K562 (cell line): Measurements from ENCODE around the gene NRXN3. TPM values are rescaled to one million over a fixed set of nuclear protein-coding genes. Genes with fewer than 3 reads are reported as not detected.

Source experiments
- ATAC-seq: fragments of 200-7000 bp; cut with Tn5 transposase; 3 replicates; pipeline ENCODE4 v1.9.1; 2020; ENCODE audit warnings: moderate library complexity
- BruUV-seq: library from RNA; stranded (reverse); fragments of 400-500 nt; replicated peaks from 2 replicates; lab custom pipeline; 2021; lab: Mats Ljungman, UMichigan
- CTCF ChIA-PET: fragments of 300-600 bp; formaldehyde crosslinking; extraction: SDS; loops from one replicate; lab custom pipeline; 2021; ENCODE audit warnings: low intra/inter-chr PET ratio; lab: Yijun Ruan, JAX
- POLR2A ChIA-PET: fragments of 300-600, 350-650 bp; sonication (Branson Sonifier 250); formaldehyde crosslinking; extraction: SDS; loops from one replicate; lab custom pipeline; 2021; ENCODE audit warnings: antibody characterized with exemption, inconsistent platforms; lab: Yijun Ruan, JAX
- DNase-seq, 4 experiments: peaks; one replicate each; pipeline versions ENCODE4 v3.0.0 to v3.0.0-alpha.2; 2011 to 2018; ENCODE audit warnings: low spot score in 3 of 4, mixed read lengths in 3 of 4; ENCODE audit errors: extremely low read depth in 1 of 4
- FAIRE-seq: peaks from 2 replicates; lab custom pipeline; 2011; peaks lifted over from hg19 to GRCh38; lab: Jason Lieb, UNC
- H2AFZ ChIP-seq: 2 replicates; pipeline ENCODE4 v1.6.0; 2011; ENCODE audit warnings: low read depth, low read length, control low read depth, inconsistent platforms
- H3K27ac ChIP-seq: fragments of 200-600 bp; 3 replicates; pipeline ENCODE4 v1.8.0; 2011; ENCODE audit warnings: low read depth, mild to moderate bottlenecking, control low read depth, inconsistent platforms, low read length, moderate library complexity, mixed read lengths; ENCODE audit errors: extremely low read depth
- H3K27me3 ChIP-seq, 2 experiments: fragments of 300-600 bp in 1 of 2; 2 replicates in 1 of 2; 3 replicates in 1 of 2; pipeline versions ENCODE4 v1.6.0 to v1.8.0; 2011; ENCODE audit warnings: inconsistent platforms in 2 of 2, low read length in 2 of 2, mild to moderate bottlenecking in 1 of 2, mixed read lengths in 1 of 2, moderate library complexity in 1 of 2; ENCODE audit not compliant: control insufficient read depth in 2 of 2, insufficient read depth in 2 of 2
- H3K36me3 ChIP-seq: fragments of 300-600 bp; 3 replicates; pipeline ENCODE4 v1.8.0; 2011; ENCODE audit warnings: mild to moderate bottlenecking, low read length, inconsistent platforms; ENCODE audit not compliant: control insufficient read depth, insufficient read depth
- H3K4me1 ChIP-seq, 2 experiments: fragments of 200-600 bp in 1 of 2; replicated peaks in 1 of 2; 2 replicates in 1 of 2; 3 replicates in 1 of 2; pipeline versions ENCODE4 v1.5.1 to v1.8.0; 2011; ENCODE audit warnings: inconsistent platforms in 2 of 2, low read length in 2 of 2, mild to moderate bottlenecking in 1 of 2, mixed read lengths in 1 of 2, moderate library complexity in 1 of 2; ENCODE audit not compliant: control insufficient read depth in 2 of 2, insufficient read depth in 2 of 2
- H3K4me2 ChIP-seq: 2 replicates; pipeline ENCODE4 v1.6.1; 2011; ENCODE audit warnings: low read length, control low read depth, inconsistent platforms, mixed read lengths; ENCODE audit not compliant: insufficient read depth
- H3K4me3 ChIP-seq: fragments of 200-600 bp; sonication (generic), shearing (Covaris generic); 2 replicates; pipeline ENCODE4 v1.5.1; 2016; ENCODE audit warnings: control low read depth, inconsistent platforms
- H3K79me2 ChIP-seq: fragments of 200-600 bp; 3 replicates; pipeline ENCODE4 v1.8.0; 2011; ENCODE audit warnings: low read length, inconsistent platforms; ENCODE audit not compliant: control insufficient read depth, insufficient read depth
- H3K9ac ChIP-seq, 2 experiments: 2 replicates each; pipeline versions ENCODE4 v1.6.0 to v1.6.1; 2011; ENCODE audit warnings: low read depth in 2 of 2, low read length in 2 of 2, control low read depth in 1 of 2, inconsistent platforms in 1 of 2, mild to moderate bottlenecking in 1 of 2, mixed read lengths in 1 of 2; ENCODE audit not compliant: insufficient read depth in 1 of 2
- H3K9me1 ChIP-seq: one replicate; pipeline ENCODE4 v1.6.0; 2011; ENCODE audit warnings: inconsistent platforms, mild to moderate bottlenecking, low read length, moderate library complexity; ENCODE audit not compliant: control insufficient read depth, insufficient read depth
- H3K9me3 ChIP-seq: replicated peaks from 2 replicates; pipeline ENCODE4 v1.5.1; 2011; ENCODE audit warnings: low read depth, low read length, inconsistent platforms; ENCODE audit not compliant: control insufficient read depth, insufficient read depth
- H4K20me1 ChIP-seq: replicated peaks from 2 replicates; pipeline ENCODE4 v1.6.1; 2011; ENCODE audit warnings: low read length, inconsistent platforms, mixed read lengths; ENCODE audit not compliant: control insufficient read depth, insufficient read depth
- CREB1 ChIP-seq, 2 experiments: sonication (generic) in 1 of 2; formaldehyde crosslinking in 1 of 2; IDR thresholded peaks; 2 replicates each; pipeline versions ENCODE4 v1.6.1 to v1.8.0; 2012 to 2022; ENCODE audit warnings: inconsistent platforms in 1 of 2, mild to moderate bottlenecking in 1 of 2, missing genetic modification reagents in 1 of 2, moderate library complexity in 1 of 2
- ETV5 ChIP-seq: sonication (generic); formaldehyde crosslinking; IDR thresholded peaks from 2 replicates; pipeline ENCODE4 v1.4.0; 2020; ENCODE audit warnings: low read depth, mild to moderate bottlenecking, missing genetic modification reagents
- GABPA ChIP-seq: fragments of 200-800 bp; sonication (Bioruptor generic); conservative IDR thresholded peaks from 2 replicates; pipeline ENCODE4 v1.6.1; 2016; ENCODE audit warnings: low read depth, missing genetic modification characterization, missing compliant biosample characterization
- HDAC3 ChIP-seq: fragments of 450-650 bp; IDR thresholded peaks from 2 replicates; pipeline ENCODE4 v1.6.1; 2018; ENCODE audit warnings: borderline replicate concordance, mild to moderate bottlenecking, moderate library complexity; ENCODE audit not compliant: partially characterized antibody
- ID3 ChIP-seq, 2 experiments: fragments of 250-450 bp in 1 of 2; fragments of 450-650 bp in 1 of 2; sonication (Bioruptor Pico) in 1 of 2; IDR thresholded peaks; 2 replicates each; pipeline versions ENCODE4 v1.6.1 to v1.8.0; 2016 to 2021; ENCODE audit warnings: mild to moderate bottlenecking in 2 of 2, moderate library complexity in 2 of 2, missing compliant biosample characterization in 1 of 2, missing genetic modification characterization in 1 of 2
- MXD1 ChIP-seq: fragments of 250-450 bp; sonication (Bioruptor Pico); IDR thresholded peaks from 2 replicates; pipeline ENCODE4 v1.8.0; 2021; ENCODE audit warnings: borderline replicate concordance, mild to moderate bottlenecking, moderate library complexity; ENCODE audit not compliant: poor library complexity, severe bottlenecking
- NELFE ChIP-seq: IDR thresholded peaks from 2 replicates; pipeline ENCODE4 v1.6.1; 2011; ENCODE audit warnings: mild to moderate bottlenecking; ENCODE audit not compliant: insufficient read depth, insufficient read length
- PYGO2 ChIP-seq: fragments of 450-650 bp; IDR thresholded peaks from 2 replicates; pipeline ENCODE4 v1.6.1; 2016; ENCODE audit warnings: mild to moderate bottlenecking, missing genetic modification characterization, moderate library complexity, missing compliant biosample characterization
- RAD51 ChIP-seq: fragments of 450-650 bp; IDR thresholded peaks from 2 replicates; pipeline ENCODE4 v1.7.1; 2016; ENCODE audit warnings: low read depth, mild to moderate bottlenecking, borderline replicate concordance
- RUNX1 ChIP-seq: sonication (generic); IDR thresholded peaks from 2 replicates; pipeline ENCODE4 v1.6.1; 2016; ENCODE audit warnings: antibody characterized with exemption, low read depth
- THRB ChIP-seq: fragments of 450-650 bp; formaldehyde crosslinking; conservative IDR thresholded peaks from 2 replicates; pipeline ENCODE4 v1.4.0; 2022; ENCODE audit warnings: mild to moderate bottlenecking, missing genetic modification characterization
- ZNF280A ChIP-seq: fragments of 450-650 bp; IDR thresholded peaks from 2 replicates; pipeline ENCODE4 v1.6.1; 2018; ENCODE audit warnings: mild to moderate bottlenecking, low read depth; ENCODE audit not compliant: partially characterized antibody
- ZNF511 ChIP-seq: sonication (generic); formaldehyde crosslinking; IDR thresholded peaks from 2 replicates; pipeline ENCODE4 v1.8.0; 2022; ENCODE audit warnings: mild to moderate bottlenecking, missing genetic modification reagents
- ZNF75A ChIP-seq: fragments of 450-650 bp; formaldehyde crosslinking; IDR thresholded peaks from 2 replicates; pipeline ENCODE4 v1.4.0; 2020; ENCODE audit warnings: mild to moderate bottlenecking
- in situ Hi-C: fragments of 300-500 bp; cut with MboI; formaldehyde crosslinking; loops from 4 replicates; pipeline ENCODE4 v1.15.0; 2018; ENCODE audit warnings: inconsistent platforms, mixed read lengths
- intact Hi-C: fragments of 100-400 bp; cut with micrococcal nuclease; formaldehyde crosslinking; loops from 2 replicates; pipeline ENCODE4 v1.14.2; 2022
- polyA plus RNA-seq, 8 experiments: library from polyadenylated mRNA; depleted of rRNA in 4 of 8; stranded (reverse) in 5 of 8; unstranded in 3 of 8; fragments of >200 nt; fragmentation: Nextera tagmentation in 2 of 8; fragmentation: Illumina TruSeq in 1 of 8; extraction: Ambion mirVana in 2 of 8; extraction: Trizol in 1 of 8; gene quantifications; 2 replicates each; pipeline versions ENCODE4 v1.2.1 to v1.2.3, GENCODE V29; 2011 to 2014; ENCODE audit warnings: inconsistent platforms in 1 of 8, missing spikeins in 1 of 8
- total RNA-seq, 7 experiments: library from RNA; depleted of rRNA in 6 of 7; stranded (reverse); fragments of >200 nt in 6 of 7; fragmentation: Illumina TruSeq in 2 of 7; extraction: Trizol in 2 of 7; gene quantifications; 2 replicates each; pipeline versions ENCODE4 v1.2.1 to v1.2.3, GENCODE V29; 2011 to 2021; ENCODE audit warnings: low replicate concordance in 1 of 7

Gene NRXN3
- total and polyA plus RNA-seq, 9 of the 15 experiments (the other 6 are each of a cell fraction or from before 2014, with no cell fraction given), result 0.09 TPM; not detected in 8

GRCh38 chr14:79699206-79699605 lies 1529.0 kb downstream of the NRXN3 start (continued):
- TF ChIP-seq RAD51 (no peak), ETV5 (CRISPR knock-in tag) (no peak), MXD1 (CRISPR knock-in tag) (no peak), GABPA (no peak)

GRCh38 chr14:79701371-79701770 lies 1531.2 kb downstream of the NRXN3 start:
- BruUV-seq, result no TSS peak
- Histone ChIP-seq H3K27ac (no peak overlapping the region), H3K9ac (no peak overlapping the region), H3K27me3 (no peaks in the 10 kb centered on the region), H4K20me1 (no peaks in the 10 kb centered on the region), H3K9me3 (no peaks in the 10 kb centered on the region), H2AFZ (no peak overlapping the region), H3K36me3 (no peaks in the 10 kb centered on the region), H3K4me2 (no peak overlapping the region), H3K9me1 (no peaks in the 10 kb centered on the region), H3K4me1 (no peaks in the 10 kb centered on the region), H3K79me2 (no peaks in the 10 kb centered on the region), H3K4me3 (no peak overlapping the region)
- DNase-seq (no peak), ATAC-seq (no peak), FAIRE-seq (no peak)
- intact Hi-C loops, result no loop called here
- in situ Hi-C loops, result no loop called here
- ChIA-PET POLR2A (no interaction called here), CTCF (no interaction called here)
- TF ChIP-seq RUNX1 (no peak), HDAC3 (no peak), ZNF511 (CRISPR knock-in tag) (no peak), ID3 (CRISPR knock-in tag; IDR thresholded peaks at IDR 0.05) (no peak), ID3 (tag; IDR thresholded peaks at IDR 0.05) (no peak), THRB (CRISPR knock-in tag) (no peak), PYGO2 (tag) (no peak), ZNF280A (no peak), CREB1 (IDR thresholded peaks at IDR 0.05) (no peak), CREB1 (CRISPR knock-in tag; IDR thresholded peaks at IDR 0.05) (no peak), ZNF75A (no peak), NELFE (no peak)
